WTC11 (cell line): ENCODE measurements around the gene CRABP2. TPM values are rescaled to one million over a fixed set of nuclear protein-coding genes. Genes with fewer than 3 reads are reported as not detected.

Source experiments
- AFF4 ChIP-seq: sonication (generic); formaldehyde crosslinking; IDR thresholded peaks from 2 replicates; pipeline ENCODE4 v1.8.1; 2023; ENCODE audit warnings: mild to moderate bottlenecking, missing genetic modification reagents, borderline replicate concordance
- AR ChIP-seq: fragments of 250-450 bp; sonication (Bioruptor Pico); IDR thresholded peaks from 2 replicates; pipeline ENCODE4 v1.9.0; 2021; ENCODE audit warnings: mild to moderate bottlenecking
- ATF2 ChIP-seq: sonication (generic); formaldehyde crosslinking; IDR thresholded peaks from 2 replicates; pipeline ENCODE4 v1.8.1; 2022; ENCODE audit warnings: low read depth, missing genetic modification reagents, borderline replicate concordance
- E2F4 ChIP-seq: sonication (generic); formaldehyde crosslinking; IDR thresholded peaks from 2 replicates; pipeline ENCODE4 v1.8.1; 2022; ENCODE audit warnings: low read depth, mild to moderate bottlenecking, moderate library complexity, missing genetic modification reagents, borderline replicate concordance
- ERG ChIP-seq: fragments of 250-450 bp; sonication (Bioruptor Pico); IDR thresholded peaks from 2 replicates; pipeline ENCODE4 v1.8.0; 2021; ENCODE audit warnings: mild to moderate bottlenecking
- FOXK1 ChIP-seq: sonication (generic); formaldehyde crosslinking; IDR thresholded peaks from 2 replicates; pipeline ENCODE4 v1.8.0; 2022; ENCODE audit warnings: mild to moderate bottlenecking, moderate library complexity, missing genetic modification reagents
- FOXP1 ChIP-seq: sonication (generic); formaldehyde crosslinking; IDR thresholded peaks from 2 replicates; pipeline ENCODE4 v1.8.0; 2022; ENCODE audit warnings: missing genetic modification reagents, mild to moderate bottlenecking, moderate library complexity, borderline replicate concordance
- GABPB1 ChIP-seq: sonication (generic); formaldehyde crosslinking; IDR thresholded peaks from 2 replicates; pipeline ENCODE4 v1.8.1; 2023; ENCODE audit warnings: mild to moderate bottlenecking, missing genetic modification reagents
- NR2C2 ChIP-seq: sonication (generic); formaldehyde crosslinking; IDR thresholded peaks from 2 replicates; pipeline ENCODE4 v1.8.0; 2022; ENCODE audit warnings: mild to moderate bottlenecking, missing genetic modification reagents
- PRRX2 ChIP-seq: fragments of 250-450 bp; sonication (Bioruptor Pico); IDR thresholded peaks from 2 replicates; pipeline ENCODE4 v1.8.0; 2021; ENCODE audit warnings: mild to moderate bottlenecking
- SMAD4 ChIP-seq: sonication (generic); formaldehyde crosslinking; IDR thresholded peaks from 2 replicates; pipeline ENCODE4 v1.8.0; 2022; ENCODE audit warnings: mild to moderate bottlenecking, missing genetic modification reagents
- TEAD1 ChIP-seq: sonication (generic); formaldehyde crosslinking; IDR thresholded peaks from 2 replicates; pipeline ENCODE4 v1.8.0; 2022; ENCODE audit warnings: mild to moderate bottlenecking, missing genetic modification reagents
- ZNF121 ChIP-seq: sonication (generic); formaldehyde crosslinking; IDR thresholded peaks from 2 replicates; pipeline ENCODE4 v1.8.0; 2023; ENCODE audit warnings: missing genetic modification reagents
- ZNF219 ChIP-seq: sonication (generic); formaldehyde crosslinking; IDR thresholded peaks from 2 replicates; pipeline ENCODE4 v1.8.0; 2023; ENCODE audit warnings: missing genetic modification reagents, mild to moderate bottlenecking, borderline replicate concordance
- ZNF232 ChIP-seq: sonication (generic); formaldehyde crosslinking; IDR thresholded peaks from 2 replicates; pipeline ENCODE4 v1.8.0; 2022; ENCODE audit warnings: mild to moderate bottlenecking, missing genetic modification reagents
- ZNF317 ChIP-seq: sonication (generic); formaldehyde crosslinking; IDR thresholded peaks from 2 replicates; pipeline ENCODE4 v1.8.1; 2023; ENCODE audit warnings: low read depth, mild to moderate bottlenecking, moderate library complexity, missing genetic modification reagents, borderline replicate concordance
- ZNF396 ChIP-seq: fragments of 250-450 bp; sonication (Bioruptor Pico); IDR thresholded peaks from 2 replicates; pipeline ENCODE4 v1.8.0; 2021; ENCODE audit warnings: mild to moderate bottlenecking, moderate library complexity, borderline replicate concordance
- ZNF423 ChIP-seq: fragments of 250-450 bp; sonication (Bioruptor Pico); IDR thresholded peaks from 2 replicates; pipeline ENCODE4 v2.1.2; 2022; ENCODE audit warnings: mild to moderate bottlenecking, moderate library complexity
- ZNF425 ChIP-seq: fragments of 250-450 bp; sonication (Bioruptor Pico); conservative IDR thresholded peaks from 2 replicates; pipeline ENCODE4 v1.9.0; 2021; ENCODE audit warnings: mild to moderate bottlenecking
- ZNF532 ChIP-seq: fragments of 250-450 bp; sonication (Bioruptor Pico); IDR thresholded peaks from 2 replicates; pipeline ENCODE4 v1.9.0; 2021; ENCODE audit warnings: mild to moderate bottlenecking, borderline replicate concordance
- total RNA-seq: library from RNA; stranded (reverse); gene quantifications from 3 replicates; pipeline ENCODE4 v1.2.3, GENCODE V29; 2021

The CRABP2 gene
- total RNA-seq, 1 experiment from 2014 or later: 135 TPM

GRCh38 chr1:156705918-156706656 lies 704 bp upstream of the CRABP2 start (continued):
- TF ChIP-seq ERG (CRISPR knock-in tag) (0 out of 2 replicates have a peak, but pooled peaks have one; percentile 27), AR (CRISPR knock-in tag) (0 out of 2 replicates have a peak, but pooled peaks have one; percentile 22), GABPB1 (CRISPR knock-in tag) (no peak), PRRX2 (CRISPR knock-in tag) (0 out of 2 replicates have a peak, but pooled peaks have one; percentile 36), ZNF219 (0 out of 2 replicates have a peak, but pooled peaks have one; percentile 39), FOXP1 (CRISPR knock-in tag) (peak; percentile 46; the same call in 1 of the 2 replicates), ZNF396 (CRISPR knock-in tag) (no peak), ZNF317 (CRISPR knock-in tag) (no peak), ZNF121 (CRISPR knock-in tag) (no peak), ZNF532 (CRISPR knock-in tag) (no peak), ZNF425 (CRISPR knock-in tag) (no peak), SMAD4 (CRISPR knock-in tag) (no peak), ZNF423 (CRISPR knock-in tag) (peak; percentile 97), TEAD1 (CRISPR knock-in tag) (0 out of 2 replicates have a peak, but pooled peaks have one; percentile 19), FOXK1 (CRISPR knock-in tag) (peak; percentile 53; the same call in 1 of the 2 replicates), E2F4 (CRISPR knock-in tag) (no peak), ATF2 (no peak), AFF4 (0 out of 2 replicates have a peak, but pooled peaks have one; percentile 25), NR2C2 (CRISPR knock-in tag) (peak; percentile 15; the same call in 1 of the 2 replicates), ZNF232 (CRISPR knock-in tag) (0 out of 2 replicates have a peak, but pooled peaks have one; percentile 55)
